NCI-H2227 (cell line): Measurements from ENCODE around the gene GMCL1.
"Not testable (repeated sequence)": the region's sequence is repeated elsewhere in the genome, so short reads cannot be mapped to it uniquely, and the experiment has no call there.

ENCODE experiments used
- DNase-seq: peaks from one replicate; lab custom pipeline; 2025; ENCODE audit not compliant: unreplicated experiment; lab: John Stamatoyannopoulos, UW

GMCL1 gene

GRCh38 chr2:69846182-69847067 is 17.0 kb downstream of the GMCL1 start:
- no peak for DNase-seq

- no peak for DNase-seq
These were observed 17.8 kb downstream of the GMCL1 start for GRCh38 chr2:69847068-69847828.

- no peak for DNase-seq
These were observed 18.8 kb downstream of the GMCL1 start for GRCh38 chr2:69848186-69848790.

GRCh38 chr2:69858261-69858660 is 28.8 kb downstream of the GMCL1 start:
- DNase-seq = no peak

GRCh38 chr2:69863298-69863697 is 33.8 kb downstream of the GMCL1 start:
- no peak for DNase-seq

GRCh38 chr2:69888451-69888850 is 59.0 kb downstream of the GMCL1 start:
- DNase-seq = no peak

GRCh38 chr2:69889302-69889701 is 59.8 kb downstream of the GMCL1 start:
- DNase-seq = no peak

GRCh38 chr2:69890881-69891280 is 61.4 kb downstream of the GMCL1 start:
- no peak for DNase-seq

- DNase-seq = not testable (repeated sequence)
These were observed 63.5 kb downstream of the GMCL1 start for GRCh38 chr2:69892838-69893424.

GRCh38 chr2:69893684-69894551 is 64.5 kb downstream of the GMCL1 start, which contains the start of gene SNRNP27:
Gene SNRNP27 (plus strand): TSS chr2:69893956. CDS start chr2:69893985, 29 bp downstream.
- peak; percentile 91 for DNase-seq

GRCh38 chr2:69894737-69895136 is 65.3 kb downstream of the GMCL1 start:
- DNase-seq = not testable (repeated sequence)

GRCh38 chr2:69902213-69902922 is 72.9 kb downstream of the GMCL1 start:
- no peak for DNase-seq

GRCh38 chr2:69907216-69907615 is 77.8 kb downstream of the GMCL1 start:
- DNase-seq = no peak

GRCh38 chr2:69911985-69912563 is 82.6 kb downstream of the GMCL1 start:
- DNase-seq = peak; percentile 39

GRCh38 chr2:69914164-69914949 is 84.9 kb downstream of the GMCL1 start:
- DNase-seq = peak; percentile 100

- peak; percentile 20 for DNase-seq
These were observed 85.8 kb downstream of the GMCL1 start, which contains the start of gene MXD1 for GRCh38 chr2:69914950-69915945. Gene MXD1 (plus strand): TSS chr2:69915109. CDS start chr2:69915331, 222 bp downstream.

- no peak for DNase-seq
These were observed 86.6 kb downstream of the GMCL1 start for GRCh38 chr2:69916106-69916505.
